GF-D8 (cell line): Measurements from ENCODE around the gene SYT15.
"Not testable (repeated sequence)": the region's sequence is repeated elsewhere in the genome, so short reads cannot be mapped to it uniquely, and the experiment has no call there.

Source experiments
- DNase-seq: peaks from one replicate; lab custom pipeline; 2025; lab: John Stamatoyannopoulos, UW

The SYT15 gene

DNA sequence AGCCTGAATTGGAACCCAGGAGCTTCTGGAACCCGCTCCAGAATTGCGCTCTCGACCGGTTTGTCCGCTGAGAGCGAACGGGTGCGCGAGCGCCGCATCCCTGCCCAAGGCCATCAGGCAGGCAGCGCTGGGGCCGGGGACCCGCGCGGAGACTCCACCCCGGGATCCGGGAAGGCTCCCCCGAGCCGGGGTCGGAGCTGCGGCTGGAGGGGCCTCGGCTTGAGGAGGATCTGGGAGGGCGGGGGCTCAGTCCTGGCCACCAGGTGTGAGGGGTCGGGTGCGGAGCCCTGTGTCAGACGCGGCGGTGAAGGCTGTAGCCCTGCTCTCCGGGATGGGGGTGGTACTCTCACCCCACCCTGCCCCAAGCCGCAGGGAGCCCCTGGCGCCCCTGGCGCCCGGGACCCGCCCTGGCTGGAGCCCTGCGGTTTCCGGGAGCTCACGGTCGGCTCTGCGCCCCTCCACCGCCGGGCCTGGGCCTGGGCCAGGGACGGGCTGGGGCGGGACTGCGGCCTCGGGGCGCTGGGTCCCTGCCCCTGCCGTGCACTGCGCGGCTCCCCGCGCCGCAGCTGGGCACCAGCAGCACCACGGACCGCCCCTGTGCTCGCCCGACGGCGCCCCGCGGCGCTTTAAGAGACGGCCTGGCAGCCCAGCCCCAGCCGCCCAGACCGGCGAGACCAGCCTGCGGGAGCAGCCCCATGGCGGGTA lies at the start of gene SYT15:
Gene SYT15, plus strand, starts transcription at position 655 of the 705 bp plus-strand sequence. Its CDS starts 41 bp downstream, at position 696.
- DNase-seq, result not testable (repeated sequence)

DNA sequence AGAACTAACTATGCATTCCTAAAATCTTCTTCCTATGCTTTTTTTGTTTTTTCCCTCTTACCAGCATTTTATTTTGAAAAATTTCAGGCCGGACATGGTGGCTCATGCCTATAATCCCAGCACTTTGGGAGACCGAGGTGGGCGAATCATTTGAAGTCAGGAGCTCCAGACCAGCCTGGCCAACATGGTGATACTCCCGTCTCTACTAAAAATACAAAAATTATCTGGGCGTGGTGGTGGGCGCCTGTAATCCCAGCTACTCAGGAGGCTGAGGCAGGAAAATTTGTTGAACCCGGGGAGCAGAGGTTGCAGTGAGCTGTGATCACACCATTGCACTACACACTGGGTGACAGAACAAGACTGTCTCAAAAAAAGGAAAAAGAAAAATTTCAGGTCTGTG lies 49.2 kb upstream of the SYT15 start:
- not testable (repeated sequence) for DNase-seq

DNA sequence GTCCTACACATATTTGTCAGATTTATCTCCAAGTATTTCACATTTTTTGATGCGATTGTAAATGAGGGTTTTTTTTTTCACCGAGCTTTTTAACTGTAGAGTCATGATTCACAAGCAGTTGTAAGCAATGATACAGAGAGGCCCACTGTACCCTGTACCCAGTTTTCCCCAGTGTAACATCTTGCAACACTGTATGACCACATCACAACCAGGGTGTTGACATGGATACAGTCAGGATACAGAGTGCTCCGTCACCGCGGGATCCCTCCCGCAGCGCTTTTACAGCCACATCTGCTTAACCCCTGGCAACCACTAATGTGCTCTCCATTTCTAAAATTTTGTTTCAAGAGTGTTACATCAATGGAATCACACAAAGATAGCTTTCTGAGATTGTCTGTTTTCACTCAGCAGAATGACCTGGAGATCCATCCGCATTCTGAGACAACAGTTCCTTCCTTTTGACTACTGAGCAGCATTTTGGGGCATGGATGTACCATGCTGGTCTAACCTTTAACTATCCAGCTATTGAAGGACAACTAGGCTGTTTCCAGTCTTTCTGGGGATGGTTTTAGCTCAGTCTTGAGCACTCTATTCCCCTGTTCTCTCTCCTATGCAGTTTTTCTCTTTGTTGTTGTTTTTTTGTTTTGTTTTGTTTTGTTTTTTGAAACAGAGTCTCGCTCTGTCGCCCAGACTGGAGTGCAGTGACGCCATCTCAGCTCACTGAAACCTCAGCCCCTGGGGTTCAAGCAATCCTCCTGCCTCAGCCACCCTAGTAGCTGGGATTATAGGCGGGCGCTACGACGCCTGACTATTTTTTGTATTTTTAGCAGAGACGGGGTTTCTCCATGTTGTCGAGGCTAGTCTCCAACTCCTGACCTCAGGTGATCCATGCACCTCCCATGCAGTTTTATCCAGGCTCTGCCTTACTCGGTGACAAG lies 48.4 kb upstream of the SYT15 start:
- no peak for DNase-seq

DNA sequence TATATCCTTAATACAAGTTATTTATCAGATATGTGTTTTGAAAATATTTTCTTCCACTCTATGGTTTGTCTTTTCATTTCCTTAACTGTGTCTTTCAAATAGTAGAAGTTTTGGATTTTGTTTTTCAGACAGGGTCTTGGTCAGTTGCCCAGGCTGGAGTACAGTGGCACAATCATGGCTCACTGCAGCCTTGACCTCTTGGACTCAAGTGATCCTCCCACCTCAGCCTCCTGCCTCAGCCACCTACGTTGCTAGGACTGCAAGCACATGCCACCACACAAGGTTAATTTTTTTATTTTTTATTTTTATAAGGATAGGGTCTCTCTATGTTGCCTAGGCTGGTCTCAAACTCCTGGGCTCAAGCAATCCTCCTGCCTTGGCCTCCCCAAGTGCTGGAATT lies 46.7 kb upstream of the SYT15 start:
- not testable (repeated sequence) for DNase-seq

DNA sequence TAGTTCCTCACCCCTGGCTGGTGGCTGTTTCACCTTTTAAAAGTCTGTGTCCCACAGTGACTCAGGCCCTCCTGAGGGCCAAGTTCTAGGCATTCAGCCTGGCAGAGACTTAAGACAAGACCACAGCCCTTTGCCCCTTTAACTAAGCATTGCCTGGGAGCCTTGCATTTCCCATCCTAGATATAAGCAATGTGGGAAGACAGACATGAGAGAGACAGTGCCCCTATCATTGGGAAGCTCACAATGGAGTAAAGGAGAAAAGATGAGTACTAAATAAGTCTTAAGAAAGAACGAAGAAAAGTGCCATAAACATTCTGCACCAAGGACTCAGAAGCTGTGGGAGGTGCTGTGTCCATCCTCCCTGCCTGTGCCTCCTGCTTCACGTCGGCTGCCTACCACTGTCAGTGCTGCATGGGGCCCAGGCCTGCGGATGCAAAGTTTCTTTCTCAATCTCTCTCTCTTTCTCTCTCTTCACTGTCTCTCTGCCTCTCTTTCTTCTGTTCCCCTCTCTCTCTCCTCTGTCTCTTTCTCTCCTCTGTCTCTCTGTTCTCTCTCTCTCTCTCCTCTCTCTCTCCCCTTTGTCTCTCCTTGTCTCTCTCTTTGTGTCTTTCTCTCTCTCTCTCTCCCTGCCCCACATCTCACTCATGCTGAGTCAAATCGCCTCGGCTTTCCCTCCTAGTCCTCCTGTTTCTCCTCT lies 44.0 kb upstream of the SYT15 start:
- no peak for DNase-seq

DNA sequence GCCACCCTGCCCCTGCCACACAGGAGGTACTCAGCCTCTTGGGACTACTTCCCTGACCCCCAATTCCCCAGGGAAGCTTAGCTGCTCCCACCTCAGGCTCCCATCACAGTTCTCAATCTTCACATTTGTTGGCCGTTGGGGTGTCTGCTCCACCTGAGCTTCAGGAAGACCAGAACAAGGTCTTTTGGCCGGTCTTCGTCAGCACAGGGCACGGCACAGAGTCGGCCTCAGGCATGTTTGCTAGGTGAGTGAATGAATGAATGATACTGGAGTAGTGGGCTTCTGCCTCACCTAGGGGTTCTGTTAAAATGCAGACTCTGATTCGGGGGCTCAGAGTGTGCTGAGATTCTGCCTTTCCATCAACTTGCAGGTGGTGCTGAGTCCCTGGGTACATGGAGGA lies 42.8 kb upstream of the SYT15 start:
- no peak for DNase-seq

DNA sequence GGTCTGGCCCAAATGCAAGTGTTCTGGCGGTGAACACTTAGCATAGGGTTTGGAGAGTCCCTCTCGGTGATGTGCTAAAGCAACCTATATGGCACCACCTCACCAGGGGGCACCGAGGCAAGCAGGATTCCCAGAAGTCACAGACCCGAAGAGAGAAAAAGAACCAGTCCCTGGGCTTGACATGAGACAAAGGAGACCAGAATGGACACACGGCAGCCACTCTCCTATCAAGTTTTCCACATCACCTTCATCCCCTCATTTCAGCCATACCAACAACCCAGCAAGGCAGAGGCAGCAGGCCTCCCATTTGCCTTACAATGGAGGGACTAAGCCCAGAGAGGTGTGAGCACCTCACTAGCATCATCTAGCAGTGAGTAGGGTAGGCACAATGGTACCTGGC lies 42.1 kb upstream of the SYT15 start:
- DNase-seq, result no peak

DNA sequence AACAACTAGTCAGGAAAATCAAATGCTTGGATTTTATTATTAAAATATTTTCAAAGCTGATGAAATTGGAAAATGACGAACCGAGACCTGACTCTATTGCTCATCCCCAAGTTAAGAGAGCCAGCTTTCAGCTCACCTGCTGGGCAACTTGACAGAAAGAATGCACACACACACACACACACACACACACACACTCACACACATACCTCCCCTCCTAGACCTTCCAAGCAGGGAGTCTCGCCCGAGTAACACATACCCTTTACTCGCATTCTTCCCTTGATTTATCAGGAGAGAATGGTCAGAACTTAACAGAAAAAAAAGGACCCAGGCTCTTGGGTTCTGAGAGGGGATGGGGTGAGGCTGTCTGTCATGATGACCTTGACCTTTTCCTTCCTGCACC lies 41.6 kb upstream of the SYT15 start:
- no peak for DNase-seq

DNA sequence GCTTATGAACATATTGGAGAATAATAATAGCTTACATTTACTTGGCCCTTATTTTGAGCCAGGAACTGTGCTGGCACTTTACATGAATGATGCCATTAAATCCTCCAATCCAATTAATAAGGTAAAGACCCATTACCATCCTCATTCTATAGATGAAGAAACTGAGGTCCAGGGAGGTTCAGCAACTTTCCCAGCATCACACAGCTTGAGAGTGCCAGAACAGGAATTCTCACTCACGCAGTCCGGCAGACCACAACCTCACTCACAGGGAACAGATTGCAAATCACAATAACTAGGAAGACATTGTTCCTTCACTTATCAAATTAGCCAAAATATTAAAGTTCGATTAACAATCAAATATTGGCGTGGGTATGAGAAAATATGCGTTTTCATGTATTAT lies 40.8 kb upstream of the SYT15 start:
- no peak for DNase-seq

DNA sequence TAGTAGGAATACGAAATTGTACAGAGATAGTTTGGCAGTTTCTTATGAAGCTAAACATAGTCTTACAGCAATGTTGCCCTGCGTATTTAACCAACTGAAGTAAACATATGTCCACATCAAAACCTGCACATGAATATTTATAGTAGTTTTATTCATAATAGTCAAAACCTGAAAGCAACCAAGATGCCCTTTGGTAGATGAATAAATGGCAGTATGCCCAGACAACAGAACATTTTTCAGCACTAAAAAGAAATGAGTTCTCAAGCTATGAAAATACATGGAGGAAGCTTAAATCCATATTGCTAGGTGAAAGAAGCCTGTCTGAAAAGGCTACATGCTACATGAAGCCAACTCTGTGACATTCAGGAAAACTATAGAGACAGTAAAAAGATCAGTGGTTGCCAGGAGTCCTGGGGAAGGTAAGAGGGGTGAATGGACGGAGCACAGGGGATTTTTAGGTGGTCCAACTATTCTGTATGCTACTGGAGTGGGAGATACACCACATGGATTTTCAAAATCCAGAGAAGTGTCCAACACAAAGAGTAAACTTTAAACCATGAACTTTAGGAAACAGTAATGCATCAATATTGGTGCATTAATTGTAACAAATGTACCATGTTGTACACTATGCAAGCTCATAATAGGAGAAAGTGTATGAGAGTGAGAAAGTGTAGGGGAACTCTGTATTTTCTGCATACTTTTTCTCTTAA lies 40.1 kb upstream of the SYT15 start:
- DNase-seq, result no peak

DNA sequence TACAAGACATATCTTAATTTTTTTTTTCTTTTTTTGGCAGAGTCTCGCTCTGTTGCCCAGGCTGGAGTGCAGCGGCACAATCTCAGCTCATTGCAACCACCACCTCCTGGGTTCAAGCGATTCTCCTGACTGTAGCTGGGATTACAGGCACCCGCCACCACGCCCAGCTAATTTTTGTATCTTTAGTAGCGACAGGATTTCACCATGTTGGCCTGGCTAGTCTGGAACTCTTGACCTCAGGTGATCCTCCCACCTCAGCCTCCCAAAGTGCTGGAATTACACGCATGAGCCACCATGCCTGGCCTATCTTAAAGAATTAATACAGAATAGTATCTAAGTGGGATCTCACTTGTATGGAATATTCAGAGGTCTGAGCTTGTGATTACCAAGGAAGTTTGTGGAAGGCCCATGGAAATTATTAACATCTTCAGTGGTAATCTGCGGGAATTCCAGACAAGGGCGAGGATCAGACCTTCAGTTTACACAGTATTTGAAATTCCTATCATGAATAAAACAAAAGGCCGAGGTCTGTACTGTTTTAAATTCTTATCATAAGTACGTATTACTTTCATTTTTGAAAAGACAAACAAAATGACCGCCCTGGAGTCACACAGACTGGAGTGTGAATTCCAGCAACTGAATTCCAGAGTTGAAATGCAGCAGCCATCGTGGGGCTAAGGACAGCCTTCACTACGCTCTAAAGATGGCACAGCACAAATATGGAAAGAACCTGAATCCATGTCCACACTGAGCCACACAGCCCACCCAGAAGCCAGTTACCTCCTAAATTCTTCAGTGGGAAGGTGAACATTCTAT lies 39.1 kb upstream of the SYT15 start:
- no peak for DNase-seq

DNA sequence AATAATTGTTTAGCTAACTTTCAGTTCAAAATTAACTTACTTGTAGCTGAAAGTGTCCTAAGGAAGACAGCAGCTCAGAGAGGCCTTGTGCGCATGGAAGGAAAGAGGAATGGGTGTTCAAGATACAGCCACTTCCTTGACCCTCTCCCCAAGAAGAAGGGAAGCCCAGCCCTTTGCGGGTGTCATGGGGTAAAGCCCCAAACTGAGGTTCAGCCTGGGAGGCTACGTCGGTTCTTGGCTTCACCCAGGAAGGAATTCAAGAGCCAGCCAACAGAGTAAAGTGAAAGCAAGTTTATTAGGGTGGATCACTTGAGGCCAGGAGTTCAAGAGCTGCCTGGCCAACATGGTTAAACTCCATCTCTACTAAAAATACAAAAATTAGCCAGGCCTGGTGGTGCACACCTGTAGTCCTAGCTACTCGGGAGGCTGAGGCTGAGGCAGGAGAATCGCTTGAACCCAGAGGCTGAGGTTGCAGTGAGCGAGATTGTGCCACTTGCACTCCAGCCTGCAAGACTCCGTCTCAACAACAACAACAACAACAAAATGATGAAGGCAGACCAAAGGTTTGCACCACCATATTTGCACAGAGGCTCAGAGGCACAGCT lies 38.4 kb upstream of the SYT15 start:
- no peak for DNase-seq

DNA sequence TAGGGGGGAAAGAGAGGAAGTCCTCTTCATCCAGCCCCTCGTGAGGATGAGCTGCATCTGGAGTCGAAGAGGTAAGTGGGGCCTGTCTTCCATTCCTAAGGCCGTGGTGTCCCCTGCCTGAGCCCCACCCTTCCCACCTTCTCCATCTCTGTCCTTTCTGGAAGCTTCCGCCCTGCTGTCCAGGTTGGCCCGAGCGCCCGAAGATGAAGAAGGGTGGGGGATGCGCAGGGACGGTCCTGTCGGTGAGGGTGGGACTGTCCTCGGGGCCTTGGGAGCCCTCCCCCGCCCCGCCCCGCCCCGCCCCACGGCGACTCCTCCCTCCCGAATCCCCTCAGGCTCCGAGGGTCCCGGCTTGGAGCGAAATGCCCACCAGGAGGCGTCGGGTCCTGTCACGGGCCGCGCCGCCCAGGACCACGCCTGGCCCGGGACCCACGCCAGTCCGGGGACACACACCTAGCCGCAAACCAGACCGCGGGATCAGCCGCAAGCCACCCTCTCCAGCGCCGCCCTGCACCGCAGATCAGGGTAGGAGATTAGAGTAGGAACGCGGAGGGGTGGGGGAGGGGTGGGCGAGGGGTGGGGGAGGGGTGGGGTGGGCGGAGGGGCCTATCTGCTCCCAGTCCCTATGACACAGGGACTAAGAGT lies 37.8 kb upstream of the SYT15 start:
- DNase-seq, result no peak

DNA sequence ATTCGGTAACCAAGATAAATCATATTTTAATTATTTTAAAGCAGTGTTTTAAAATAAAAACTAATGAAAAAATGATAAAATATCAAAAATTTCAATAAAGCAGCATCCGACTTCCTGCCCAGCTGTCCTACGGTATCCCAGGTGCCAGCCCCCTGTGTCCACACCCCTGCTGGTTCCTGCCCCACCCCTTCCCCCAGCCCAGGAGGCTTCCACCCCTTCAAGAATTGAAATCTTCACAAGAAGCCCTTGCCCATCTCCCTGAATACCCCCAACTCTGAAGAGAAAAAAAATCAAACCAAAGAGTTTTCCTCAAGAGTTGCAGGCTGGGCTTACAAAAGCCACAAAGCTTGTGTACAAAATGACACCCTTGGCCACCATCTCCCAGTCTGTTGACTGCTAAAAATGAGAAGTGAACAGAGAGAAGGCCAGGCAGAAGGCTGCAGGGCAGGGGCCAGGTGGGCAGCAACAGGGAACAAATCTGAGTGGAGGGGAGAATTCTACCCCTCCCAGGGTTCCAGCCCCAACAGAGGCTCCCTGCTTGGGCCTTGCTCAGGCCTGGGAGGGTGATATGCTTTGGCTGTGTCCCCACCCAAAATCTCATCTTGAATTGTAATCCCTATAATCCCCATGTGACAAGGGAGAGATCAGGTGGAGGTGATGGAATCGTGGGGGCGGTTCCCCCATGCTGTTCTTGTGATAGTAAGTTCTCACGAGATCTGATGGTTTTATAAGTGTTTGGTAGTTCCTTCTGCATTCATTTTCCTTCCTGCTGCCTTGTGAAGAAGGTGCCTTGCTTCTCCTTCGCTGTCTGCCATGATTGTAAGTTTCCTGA lies 37.0 kb upstream of the SYT15 start:
- no peak for DNase-seq

DNA sequence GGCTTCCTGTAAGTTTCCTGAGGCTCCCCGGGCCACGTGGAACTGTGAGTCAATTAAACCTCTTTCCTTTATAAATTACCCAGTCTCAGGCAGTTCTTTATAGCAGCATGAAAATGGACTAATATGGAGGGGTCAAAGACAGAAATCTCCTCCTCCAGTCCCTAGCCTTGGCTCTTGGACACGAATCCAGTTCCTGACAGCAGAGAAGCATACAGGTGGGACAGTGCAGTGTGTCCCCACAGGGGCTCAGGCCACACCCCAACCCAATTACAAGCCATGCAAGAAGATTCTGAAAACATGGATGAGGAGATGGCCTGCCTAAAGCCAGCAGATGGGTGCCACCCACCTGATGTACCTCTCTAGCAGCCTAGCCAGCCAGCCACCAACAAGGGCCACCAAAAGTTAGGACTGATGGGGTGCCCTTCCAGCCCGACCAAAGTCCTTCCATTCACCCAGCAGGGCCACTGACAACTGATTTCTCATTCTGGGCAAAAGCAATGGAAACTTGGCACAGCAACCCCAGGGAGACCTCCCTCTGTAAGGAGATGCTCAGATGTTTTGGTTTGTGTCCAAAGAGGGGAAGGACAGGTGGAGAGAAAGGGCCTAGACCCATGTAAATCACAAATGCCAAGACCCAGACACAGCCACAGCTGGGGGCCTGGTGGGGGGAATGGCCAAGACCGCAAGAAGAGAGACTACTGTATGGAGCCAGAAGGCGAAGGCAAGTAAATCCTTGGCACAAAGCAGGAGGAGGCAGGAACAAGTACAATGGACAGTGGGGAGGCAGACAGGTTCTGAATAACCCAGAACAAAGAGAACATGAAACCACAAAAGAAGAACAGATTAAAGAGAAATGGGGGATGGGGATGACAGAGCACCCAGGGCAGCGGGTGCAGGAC lies 36.1 kb upstream of the SYT15 start:
- no peak for DNase-seq

DNA sequence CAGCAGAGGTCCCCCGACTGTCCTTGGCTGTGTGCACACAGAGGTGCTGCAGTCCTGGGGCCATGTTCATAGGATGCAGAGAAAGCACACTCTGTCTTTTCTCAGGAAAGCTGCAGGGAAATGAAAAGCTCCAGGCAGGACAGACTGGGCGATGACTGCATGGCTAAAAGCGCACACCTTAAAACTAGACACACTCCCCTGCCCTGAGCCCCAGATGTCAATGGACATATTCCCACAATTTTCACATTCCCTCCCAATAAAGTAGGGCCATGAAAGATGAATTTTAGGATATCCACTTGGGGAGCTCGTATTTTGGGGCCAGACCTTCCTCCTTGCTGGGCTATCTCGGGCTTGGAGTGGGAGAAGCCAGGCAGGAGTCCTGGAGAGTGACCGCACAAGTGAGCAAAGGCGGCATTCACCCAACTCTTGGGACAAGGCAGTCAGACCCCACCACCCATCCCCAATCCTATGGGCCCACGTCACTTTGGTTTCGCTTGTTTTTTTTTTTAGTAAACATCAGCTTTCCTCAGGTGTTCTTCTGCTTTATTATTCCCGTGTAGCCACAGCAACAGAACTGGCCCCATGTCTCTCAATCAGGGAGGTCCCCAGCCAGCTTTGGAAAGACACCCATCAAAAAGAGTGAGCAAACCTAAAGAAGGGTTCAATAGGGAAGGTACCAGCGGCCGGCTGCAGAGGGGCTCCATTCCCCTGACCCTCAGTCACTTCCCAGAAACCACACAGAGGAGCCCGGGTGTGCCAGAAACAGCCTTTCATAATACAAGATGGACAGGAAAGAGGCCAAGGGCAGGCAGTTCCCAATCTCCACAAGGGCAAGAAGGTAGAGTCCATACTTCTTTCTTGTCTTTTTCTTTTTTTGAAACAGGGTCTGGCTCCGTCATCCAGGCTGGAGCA lies 35.2 kb upstream of the SYT15 start:
- DNase-seq, result no peak
